ENCODE results near the gene LRP1B. TPM values are rescaled to one million over a fixed set of nuclear protein-coding genes. Genes with fewer than 3 reads are reported as not detected.

LRP1B gene
- total and polyA plus RNA-seq, 2 donors (not counting 1 experiment from before 2014, with no cell fraction given), result under 0.01 to 0.01 TPM

- H3K79me2 ChIP-seq (ENCODE audit: control insufficient read depth, insufficient read depth, low read length), result no peaks in the 10 kb centered on the region
Observed at GRCh38 chr2:141517180-141517851, 613.5 kb downstream of the LRP1B start.

GRCh38 chr2:141515931-141516330 lies 614.9 kb downstream of the LRP1B start:
- Histone ChIP-seq H2AFZ (ENCODE audit: low read length) (no peak overlapping the region), H3K4me1 (ENCODE audit: control insufficient read depth, extremely low read depth, insufficient read depth, low read length) (no peaks in the 10 kb centered on the region), H3K4me2 (ENCODE audit: extremely low read depth, insufficient read depth, low read length) (no peak overlapping the region), H3K4me3 (replicated peaks in 1 of 4; ENCODE audit: control extremely low read depth in 1 of 4, insufficient read depth in 1 of 4, low read depth in 3 of 4, low read length in 4 of 4) (no peak overlapping the region), H3K36me3 (ENCODE audit: control insufficient read depth, insufficient read depth, low read length) (no peaks in the 10 kb centered on the region), H3K79me2 (ENCODE audit: control insufficient read depth, insufficient read depth, low read length) (no peaks in the 10 kb centered on the region), H3K27ac (ENCODE audit: insufficient read depth, low read length) (no peak overlapping the region), H3K9ac (ENCODE audit: insufficient read depth, low read length) (no peak overlapping the region), H3K27me3 (ENCODE audit: control insufficient read depth, insufficient read depth, low read length) (no peaks in the 10 kb centered on the region), H3K9me3 (ENCODE audit: control insufficient read depth, insufficient read depth, low read depth, low read length) (no peaks in the 10 kb centered on the region), H4K20me1 (ENCODE audit: control insufficient read depth, extremely low read depth, insufficient read depth, low read length) (no peaks in the 10 kb centered on the region)
- TF ChIP-seq EZH2 (IDR thresholded peaks at IDR 0.05; ENCODE audit: low read length, missing control alignments), result no peak
- TF ChIP-seq, protein P1, sequence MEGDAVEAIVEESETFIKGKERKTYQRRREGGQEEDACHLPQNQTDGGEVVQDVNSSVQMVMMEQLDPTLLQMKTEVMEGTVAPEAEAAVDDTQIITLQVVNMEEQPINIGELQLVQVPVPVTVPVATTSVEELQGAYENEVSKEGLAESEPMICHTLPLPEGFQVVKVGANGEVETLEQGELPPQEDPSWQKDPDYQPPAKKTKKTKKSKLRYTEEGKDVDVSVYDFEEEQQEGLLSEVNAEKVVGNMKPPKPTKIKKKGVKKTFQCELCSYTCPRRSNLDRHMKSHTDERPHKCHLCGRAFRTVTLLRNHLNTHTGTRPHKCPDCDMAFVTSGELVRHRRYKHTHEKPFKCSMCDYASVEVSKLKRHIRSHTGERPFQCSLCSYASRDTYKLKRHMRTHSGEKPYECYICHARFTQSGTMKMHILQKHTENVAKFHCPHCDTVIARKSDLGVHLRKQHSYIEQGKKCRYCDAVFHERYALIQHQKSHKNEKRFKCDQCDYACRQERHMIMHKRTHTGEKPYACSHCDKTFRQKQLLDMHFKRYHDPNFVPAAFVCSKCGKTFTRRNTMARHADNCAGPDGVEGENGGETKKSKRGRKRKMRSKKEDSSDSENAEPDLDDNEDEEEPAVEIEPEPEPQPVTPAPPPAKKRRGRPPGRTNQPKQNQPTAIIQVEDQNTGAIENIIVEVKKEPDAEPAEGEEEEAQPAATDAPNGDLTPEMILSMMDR (conservative IDR thresholded peaks at IDR 0.05 in 1 of 2, IDR thresholded peaks at IDR 0.05 in 1 of 2; ENCODE audit: low read depth in 1 of 2, low read length in 2 of 2), result no peak
- peak in 1 of 2 donors; percentile 51 for DNase-seq (ENCODE audit: low read depth in 2 of 2)

More at GRCh38 chr2:141517180-141517851, 613.5 kb downstream of the LRP1B start:
- H2AFZ ChIP-seq (ENCODE audit: low read length), result no peak overlapping the region
- H4K20me1 ChIP-seq (ENCODE audit: control insufficient read depth, extremely low read depth, insufficient read depth, low read length), result no peaks in the 10 kb centered on the region
- H3K4me1 ChIP-seq (ENCODE audit: control insufficient read depth, extremely low read depth, insufficient read depth, low read length), result no peaks in the 10 kb centered on the region
- H3K9me3 ChIP-seq (ENCODE audit: control insufficient read depth, insufficient read depth, low read depth, low read length), result no peaks in the 10 kb centered on the region
- TF ChIP-seq, protein P1 (conservative IDR thresholded peaks at IDR 0.05 in 1 of 2, IDR thresholded peaks at IDR 0.05 in 1 of 2; ENCODE audit: low read depth in 1 of 2, low read length in 2 of 2), result no peak
- TF ChIP-seq EZH2 (IDR thresholded peaks at IDR 0.05; ENCODE audit: low read length, missing control alignments), result no peak
- no peaks in the 10 kb centered on the region for H3K27me3 ChIP-seq (ENCODE audit: control insufficient read depth, insufficient read depth, low read length)
- H3K9ac ChIP-seq (ENCODE audit: insufficient read depth, low read length), result no peak overlapping the region
- DNase-seq (ENCODE audit: low read depth in 2 of 2), result no peak
- no peak overlapping the region for H3K4me3 ChIP-seq (replicated peaks in 1 of 4; ENCODE audit: control extremely low read depth in 1 of 4, insufficient read depth in 1 of 4, low read depth in 3 of 4, low read length in 4 of 4)
- no peaks in the 10 kb centered on the region for H3K36me3 ChIP-seq (ENCODE audit: control insufficient read depth, insufficient read depth, low read length)
- no peak overlapping the region for H3K27ac ChIP-seq (ENCODE audit: insufficient read depth, low read length)
- H3K4me2 ChIP-seq (ENCODE audit: extremely low read depth, insufficient read depth, low read length), result no peak overlapping the region

DNA sequence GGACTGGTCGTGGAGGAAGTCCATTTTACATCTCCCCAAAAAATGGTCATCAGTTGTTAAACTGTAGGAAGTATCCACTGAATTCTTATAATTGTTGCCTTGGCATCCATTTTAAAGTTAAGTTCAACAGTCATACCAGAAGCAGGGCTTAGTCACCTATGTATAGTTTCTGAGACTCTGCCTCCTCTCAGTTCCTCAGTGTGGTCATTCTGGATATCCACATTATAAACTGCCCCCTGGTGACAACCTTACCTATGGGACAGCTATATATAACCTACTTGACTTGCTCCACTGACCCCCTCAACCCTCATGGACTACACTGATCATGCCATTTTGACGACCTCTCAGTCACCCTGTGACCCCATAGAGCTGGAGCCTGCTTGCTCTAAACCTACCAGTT lies 617.0 kb downstream of the LRP1B start:
- no peaks in the 10 kb centered on the region for H3K27me3 ChIP-seq (ENCODE audit: control insufficient read depth, insufficient read depth, low read length)
- H2AFZ ChIP-seq (ENCODE audit: low read length), result no peak overlapping the region
- no peaks in the 10 kb centered on the region for H3K4me1 ChIP-seq (ENCODE audit: control insufficient read depth, extremely low read depth, insufficient read depth, low read length)
- H3K79me2 ChIP-seq (ENCODE audit: control insufficient read depth, insufficient read depth, low read length), result no peaks in the 10 kb centered on the region
- H3K9ac ChIP-seq (ENCODE audit: insufficient read depth, low read length), result no peak overlapping the region
- no peaks in the 10 kb centered on the region for H3K36me3 ChIP-seq (ENCODE audit: control insufficient read depth, insufficient read depth, low read length)
- no peak overlapping the region for H3K27ac ChIP-seq (ENCODE audit: insufficient read depth, low read length)
- no peak for TF ChIP-seq EZH2 (IDR thresholded peaks at IDR 0.05; ENCODE audit: low read length, missing control alignments)
- TF ChIP-seq, protein P1 (conservative IDR thresholded peaks at IDR 0.05 in 1 of 2, IDR thresholded peaks at IDR 0.05 in 1 of 2; ENCODE audit: low read depth in 1 of 2, low read length in 2 of 2), result no peak
- no peaks in the 10 kb centered on the region for H4K20me1 ChIP-seq (ENCODE audit: control insufficient read depth, extremely low read depth, insufficient read depth, low read length)
- H3K9me3 ChIP-seq (ENCODE audit: control insufficient read depth, insufficient read depth, low read depth, low read length), result no peaks in the 10 kb centered on the region
- no peak overlapping the region for H3K4me3 ChIP-seq (replicated peaks in 1 of 4; ENCODE audit: control extremely low read depth in 1 of 4, insufficient read depth in 1 of 4, low read depth in 3 of 4, low read length in 4 of 4)
- no peak overlapping the region for H3K4me2 ChIP-seq (ENCODE audit: extremely low read depth, insufficient read depth, low read length)
- DNase-seq (ENCODE audit: low read depth in 2 of 2), result no peak

Data from fibroblast of lung (primary cell).